Stomach (tissue), 4 donors: ENCODE results near the gene CCDC69.

Experiments
- EP300 ChIP-seq: sonication (generic); formaldehyde crosslinking; IDR thresholded peaks from one replicate; pipeline ENCODE4 v1.6.1; 2017; ENCODE audit warnings: antibody characterized with exemption
- POLR2AphosphoS5 ChIP-seq, 3 donors: sonication (generic); formaldehyde crosslinking; IDR thresholded peaks; one replicate each; pipeline ENCODE4 v1.6.1; 2016; ENCODE audit warnings: antibody characterized with exemption in 3 of 3
- TF ChIP-seq, protein P1 (sequence below), 7 experiments: fragments of 450-650 bp in 4 of 7; fragments of 200-600 bp in 3 of 7; sonication (generic) in 3 of 7; IDR thresholded peaks; one replicate each; pipeline ENCODE4 v1.5.1; 2016 to 2019; ENCODE audit warnings: antibody characterized with exemption in 7 of 7, control low read depth in 2 of 7, mild to moderate bottlenecking in 1 of 7

DNA sequence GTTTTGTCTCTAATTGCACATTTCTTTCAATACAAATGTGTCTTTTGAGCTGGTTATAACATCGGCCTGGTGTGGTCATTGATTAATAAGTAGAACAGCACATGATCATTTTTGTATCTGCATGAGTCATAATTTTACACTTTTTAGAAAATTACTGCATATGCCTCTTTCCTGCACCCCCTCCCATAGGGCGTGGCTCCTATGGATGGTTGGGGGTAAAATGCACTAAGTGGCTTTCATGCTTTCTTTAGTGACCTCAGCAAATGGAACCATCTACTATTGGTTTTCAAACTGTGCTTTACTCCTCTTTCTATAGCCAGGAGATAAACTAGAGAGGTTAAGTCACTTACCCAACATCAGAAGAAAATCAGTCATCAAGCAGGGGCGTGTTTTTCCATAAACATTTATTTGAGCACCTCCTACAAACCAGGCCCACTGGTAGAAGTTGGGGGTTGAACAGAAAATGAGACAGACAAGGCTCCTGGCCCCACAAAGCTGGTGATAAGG lies 70.1 kb downstream of the CCDC69 start:
- TF ChIP-seq, protein P1, sequence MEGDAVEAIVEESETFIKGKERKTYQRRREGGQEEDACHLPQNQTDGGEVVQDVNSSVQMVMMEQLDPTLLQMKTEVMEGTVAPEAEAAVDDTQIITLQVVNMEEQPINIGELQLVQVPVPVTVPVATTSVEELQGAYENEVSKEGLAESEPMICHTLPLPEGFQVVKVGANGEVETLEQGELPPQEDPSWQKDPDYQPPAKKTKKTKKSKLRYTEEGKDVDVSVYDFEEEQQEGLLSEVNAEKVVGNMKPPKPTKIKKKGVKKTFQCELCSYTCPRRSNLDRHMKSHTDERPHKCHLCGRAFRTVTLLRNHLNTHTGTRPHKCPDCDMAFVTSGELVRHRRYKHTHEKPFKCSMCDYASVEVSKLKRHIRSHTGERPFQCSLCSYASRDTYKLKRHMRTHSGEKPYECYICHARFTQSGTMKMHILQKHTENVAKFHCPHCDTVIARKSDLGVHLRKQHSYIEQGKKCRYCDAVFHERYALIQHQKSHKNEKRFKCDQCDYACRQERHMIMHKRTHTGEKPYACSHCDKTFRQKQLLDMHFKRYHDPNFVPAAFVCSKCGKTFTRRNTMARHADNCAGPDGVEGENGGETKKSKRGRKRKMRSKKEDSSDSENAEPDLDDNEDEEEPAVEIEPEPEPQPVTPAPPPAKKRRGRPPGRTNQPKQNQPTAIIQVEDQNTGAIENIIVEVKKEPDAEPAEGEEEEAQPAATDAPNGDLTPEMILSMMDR (IDR thresholded peaks at IDR 0.05): no peak
- TF ChIP-seq POLR2AphosphoS5 (IDR thresholded peaks at IDR 0.05) (no peak), EP300 (no peak)
